ENCODE data around the gene PEX5L.

PEX5L gene

DNA sequence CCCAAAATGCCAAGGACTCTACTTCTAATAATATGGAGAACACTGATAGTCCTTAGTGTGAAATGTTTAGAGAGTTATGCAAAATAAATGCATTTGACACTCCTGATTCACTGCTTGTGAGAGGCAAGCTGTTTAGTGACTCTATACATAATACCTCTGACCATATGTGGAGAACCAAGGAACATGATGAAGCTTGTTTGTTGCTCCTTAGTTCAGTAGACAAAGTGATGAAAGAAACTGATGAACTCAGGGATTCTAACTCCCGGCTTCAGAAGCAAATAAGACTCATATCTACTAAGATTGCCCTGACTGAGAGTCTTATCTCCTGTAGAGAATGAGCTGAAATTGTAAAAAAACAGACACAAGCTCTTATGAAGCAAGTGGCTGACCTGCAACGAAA is 41.3 kb downstream of the PEX5L start:
- in situ Hi-C loops (cut with HindIII; ENCODE audit: low sequenced_read_pairs), result no loop called here
- DNase-seq (ENCODE audit: low read depth, low spot score), result no peak
- H3K4me3 ChIP-seq (ENCODE audit: low read depth, low read length), result no peak overlapping the region
- no peak for TF ChIP-seq CTCF (IDR thresholded peaks at IDR 0.05; ENCODE audit: low read depth, low read length)

GRCh38 chr3:179991883-179992282 is 44.9 kb downstream of the PEX5L start:
- peak; percentile 4 for DNase-seq (ENCODE audit: low read depth, low spot score)
- H3K4me3 ChIP-seq (ENCODE audit: low read depth, low read length), result no peak overlapping the region
- in situ Hi-C loops (cut with HindIII; ENCODE audit: low sequenced_read_pairs), result no loop called here
- no peak for TF ChIP-seq CTCF (IDR thresholded peaks at IDR 0.05; ENCODE audit: low read depth, low read length)

DNA sequence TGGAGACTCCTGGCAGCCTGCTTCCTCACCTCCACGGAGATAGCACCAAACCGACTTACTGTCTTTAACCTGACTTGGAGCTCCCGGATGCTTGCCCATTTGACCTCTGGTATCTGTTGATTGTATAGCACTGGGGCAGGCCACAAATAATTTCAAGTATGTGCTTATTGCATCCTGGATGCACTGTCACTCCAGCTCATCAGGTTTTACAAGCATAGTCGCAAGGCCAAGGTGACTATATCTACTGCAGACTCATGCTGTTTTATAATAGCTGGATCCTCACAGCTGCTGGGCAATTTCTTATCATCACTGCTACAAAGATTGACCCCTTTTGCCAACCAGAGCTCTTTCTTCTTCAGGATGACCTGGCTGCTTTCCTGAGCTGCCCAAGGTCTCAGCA is 45.6 kb downstream of the PEX5L start:
- DNase-seq (ENCODE audit: low read depth, low spot score), result no peak
- no peak overlapping the region for H3K4me3 ChIP-seq (ENCODE audit: low read depth, low read length)
- in situ Hi-C loops (cut with HindIII; ENCODE audit: low sequenced_read_pairs), result no loop called here
- no peak for TF ChIP-seq CTCF (IDR thresholded peaks at IDR 0.05; ENCODE audit: low read depth, low read length)

GRCh38 chr3:179981646-179982045 is 55.1 kb downstream of the PEX5L start:
- H3K4me3 ChIP-seq (ENCODE audit: low read depth, low read length), result no peak overlapping the region
- in situ Hi-C loops (cut with HindIII; ENCODE audit: low sequenced_read_pairs), result no loop called here
- no peak for TF ChIP-seq CTCF (IDR thresholded peaks at IDR 0.05; ENCODE audit: low read depth, low read length)
- DNase-seq (ENCODE audit: low read depth, low spot score), result no peak

DNA sequence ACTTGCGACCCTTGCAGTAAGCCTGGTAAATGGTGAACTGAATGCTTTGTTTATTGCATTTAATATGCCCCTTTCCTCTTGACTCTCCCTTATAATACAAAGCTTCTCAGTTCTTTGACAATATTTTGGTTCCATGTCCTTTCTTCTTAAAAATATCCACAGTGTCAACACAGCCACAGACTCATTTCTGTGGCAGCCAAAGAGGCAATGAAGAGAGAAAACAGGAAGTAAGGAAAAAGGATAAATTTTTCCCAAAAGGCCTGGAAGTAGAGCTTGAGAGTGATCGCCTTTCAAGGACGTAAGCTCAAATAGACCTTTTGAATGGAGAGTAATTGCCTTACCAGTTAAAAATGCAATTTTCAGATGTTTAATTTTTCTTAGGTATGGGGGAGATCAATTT is 59.4 kb downstream of the PEX5L start:
- no peak for TF ChIP-seq CTCF (IDR thresholded peaks at IDR 0.05; ENCODE audit: low read depth, low read length)
- no peak overlapping the region for H3K4me3 ChIP-seq (ENCODE audit: low read depth, low read length)
- DNase-seq (ENCODE audit: low read depth, low spot score), result no peak
- in situ Hi-C loops (cut with HindIII; ENCODE audit: low sequenced_read_pairs), result no loop called here

DNA sequence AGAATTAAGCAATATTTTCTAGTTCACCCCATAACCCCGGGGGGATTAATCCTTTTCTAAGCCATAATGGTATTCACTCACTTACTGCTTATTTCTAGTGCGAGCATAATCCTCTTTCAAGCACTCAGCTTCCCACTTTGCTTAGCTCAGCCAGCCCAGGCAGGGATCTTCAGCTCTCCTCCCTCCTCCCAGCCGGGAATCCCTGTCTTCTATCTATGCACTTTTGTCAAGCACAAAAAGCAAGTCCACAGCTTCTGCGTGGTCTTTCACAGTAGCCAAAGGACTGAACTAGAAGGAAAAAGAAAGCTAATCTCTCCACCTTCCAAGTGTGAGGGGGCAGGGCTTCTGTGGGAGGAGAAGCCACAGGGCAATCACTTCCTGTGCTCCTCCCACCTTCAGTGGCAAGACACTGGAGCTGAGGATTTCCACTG is 62.8 kb downstream of the PEX5L start:
- in situ Hi-C loops (cut with HindIII; ENCODE audit: low sequenced_read_pairs), result no loop called here
- DNase-seq (ENCODE audit: low read depth, low spot score), result no peak
- H3K4me3 ChIP-seq (ENCODE audit: low read depth, low read length), result no peak overlapping the region
- TF ChIP-seq CTCF (IDR thresholded peaks at IDR 0.05; ENCODE audit: low read depth, low read length), result no peak

- DNase-seq (ENCODE audit: low read depth, low spot score), result no peak
- no peak overlapping the region for H3K4me3 ChIP-seq (ENCODE audit: low read depth, low read length)
- TF ChIP-seq CTCF (IDR thresholded peaks at IDR 0.05; ENCODE audit: low read depth, low read length), result no peak
- in situ Hi-C loops (cut with HindIII; ENCODE audit: low sequenced_read_pairs), result no loop called here
These were observed 63.8 kb downstream of the PEX5L start for GRCh38 chr3:179972881-179973423.

Data from astrocyte of the spinal cord (primary cell).